ENCODE measurements around the gene JUN.
A peak's percentile ranks its signal among the peaks of the same experiment; 100 is the strongest.

JUN gene

GRCh38 chr1:58783090-58783992, 506 bp downstream of the JUN start:
- peak; percentile 45 for DNase-seq (ENCODE audit: low spot score)

GRCh38 chr1:58782178-58783089, 1.4 kb downstream of the JUN start:
- peak; percentile 44 for DNase-seq (ENCODE audit: low spot score)

GRCh38 chr1:58781541-58782177, 2.2 kb downstream of the JUN start:
- peak; percentile 73 for DNase-seq (ENCODE audit: low spot score)

- DNase-seq (ENCODE audit: low spot score), result peak; percentile 51
These were observed 2.9 kb downstream of the JUN start for GRCh38 chr1:58780836-58781452.

GRCh38 chr1:58780411-58780810, 3.4 kb downstream of the JUN start:
- DNase-seq (ENCODE audit: low spot score), result peak; percentile 41

- DNase-seq (ENCODE audit: low spot score), result peak; percentile 33
These were observed 4.0 kb downstream of the JUN start for GRCh38 chr1:58779801-58780382.

- DNase-seq (ENCODE audit: low spot score), result no peak
These were observed 4.6 kb downstream of the JUN start for GRCh38 chr1:58779059-58779754.

GRCh38 chr1:58778385-58779000, 5.4 kb downstream of the JUN start:
- DNase-seq (ENCODE audit: low spot score), result no peak

GRCh38 chr1:58774027-58774426, 9.8 kb downstream of the JUN start:
- no peak for DNase-seq (ENCODE audit: low spot score)

- DNase-seq (ENCODE audit: low spot score), result peak; percentile 60
These were observed 10.4 kb downstream of the JUN start for GRCh38 chr1:58773406-58773840.

- DNase-seq (ENCODE audit: low spot score), result no peak
These were observed 14.0 kb downstream of the JUN start for GRCh38 chr1:58769809-58770320.

- peak; percentile 55 for DNase-seq (ENCODE audit: low spot score)
These were observed 14.7 kb downstream of the JUN start for GRCh38 chr1:58768971-58769808.

- DNase-seq (ENCODE audit: low spot score), result no peak
These were observed 15.6 kb downstream of the JUN start for GRCh38 chr1:58768191-58768731.

- no peak for DNase-seq (ENCODE audit: low spot score)
These were observed 16.7 kb downstream of the JUN start for GRCh38 chr1:58767143-58767542.

GRCh38 chr1:58765441-58765840, 18.4 kb downstream of the JUN start:
- DNase-seq (ENCODE audit: low spot score), result no peak

- DNase-seq (ENCODE audit: low spot score), result no peak
These were observed 18.8 kb downstream of the JUN start for GRCh38 chr1:58765006-58765405.

- DNase-seq (ENCODE audit: low spot score), result no peak
These were observed 19.4 kb downstream of the JUN start for GRCh38 chr1:58764294-58764978.

GRCh38 chr1:58763214-58763613, 20.6 kb downstream of the JUN start:
- no peak for DNase-seq (ENCODE audit: low spot score)
